ENCODE results near the gene TAGLN.
"Not testable (repeated sequence)": the region's sequence is repeated elsewhere in the genome, so short reads cannot be mapped to it uniquely, and the experiment has no call there.

The TAGLN gene

GRCh38 chr11:117197006-117197405, 2.2 kb upstream of the TAGLN start:
- no peak for DNase-seq

- no peak for DNase-seq
These were observed 1.4 kb upstream of the TAGLN start for GRCh38 chr11:117197516-117198456.

- DNase-seq: no peak
These were observed 557 bp upstream of the TAGLN start for GRCh38 chr11:117198613-117199012.

GRCh38 chr11:117199916-117200812, 994 bp downstream of the TAGLN start:
- no peak for DNase-seq

GRCh38 chr11:117200813-117201657, 1.9 kb downstream of the TAGLN start:
- no peak for DNase-seq

GRCh38 chr11:117201658-117202305, 2.6 kb downstream of the TAGLN start:
- no peak for DNase-seq

GRCh38 chr11:117202386-117203068, 3.4 kb downstream of the TAGLN start:
- DNase-seq: no peak

GRCh38 chr11:117203069-117203407, 3.9 kb downstream of the TAGLN start:
- no peak for DNase-seq

GRCh38 chr11:117204283-117205080, 5.3 kb downstream of the TAGLN start:
- no peak for DNase-seq

- no peak for DNase-seq
These were observed 6.1 kb downstream of the TAGLN start for GRCh38 chr11:117205211-117205818.

GRCh38 chr11:117206111-117206510, 6.9 kb downstream of the TAGLN start:
- not testable (repeated sequence) for DNase-seq

- DNase-seq: not testable (repeated sequence)
These were observed 7.7 kb downstream of the TAGLN start for GRCh38 chr11:117206859-117207258.

GRCh38 chr11:117207481-117207880, 8.3 kb downstream of the TAGLN start:
- DNase-seq: not testable (repeated sequence)

- peak; percentile 53 for DNase-seq
These were observed 9.5 kb downstream of the TAGLN start for GRCh38 chr11:117208710-117209109.

- DNase-seq: not testable (repeated sequence)
These were observed 10.4 kb downstream of the TAGLN start for GRCh38 chr11:117209351-117210125.

- DNase-seq: no peak
These were observed 11.4 kb downstream of the TAGLN start for GRCh38 chr11:117210620-117211019.

- DNase-seq: no peak
These were observed 13.7 kb downstream of the TAGLN start for GRCh38 chr11:117212697-117213355.

- DNase-seq: no peak
These were observed 15.4 kb downstream of the TAGLN start for GRCh38 chr11:117214404-117215110.

Data from stimulated activated CD8-positive, alpha-beta memory T cell treated with anti-CD3 and anti-CD28 coated beads, Interleukin-4, amount 100 ng/mL, for 48 hours (primary cell).